HepG2 (cell line): ENCODE data around the gene MYADML2. TPM values are rescaled to one million over a fixed set of nuclear protein-coding genes. Genes with fewer than 3 reads are reported as not detected.

Experiments
- BCL6 ChIP-seq: IDR thresholded peaks from 2 replicates; pipeline ENCODE4 v1.6.1; 2016; ENCODE audit warnings: missing genetic modification reagents, missing compliant biosample characterization
- CEBPZ ChIP-seq: IDR thresholded peaks from 2 replicates; pipeline ENCODE4 v1.6.1; 2012; ENCODE audit warnings: low read length, improper control_type of control experiment
- FOXO1 ChIP-seq: sonication (generic); formaldehyde crosslinking; IDR thresholded peaks from 2 replicates; pipeline ENCODE4 v1.4.0; 2020; ENCODE audit warnings: missing genetic modification reagents
- JUN ChIP-seq: sonication (generic); formaldehyde crosslinking; IDR thresholded peaks from 2 replicates; pipeline ENCODE4 v1.4.0; 2020; ENCODE audit warnings: mild to moderate bottlenecking, missing genetic modification reagents
- NFIC ChIP-seq: IDR thresholded peaks from 2 replicates; pipeline ENCODE4 v1.6.1; 2012; ENCODE audit warnings: mild to moderate bottlenecking, low read length, inconsistent platforms
- PCBP2 ChIP-seq: fragments of 200-400 bp; formaldehyde crosslinking; optimal IDR thresholded peaks from 2 replicates; pipeline ENCODE3; 2018; ENCODE audit warnings: low read length, low read depth; ENCODE audit not compliant: poor library complexity, severe bottlenecking
- RAD21 ChIP-seq: fragments of 450-650 bp; formaldehyde crosslinking; IDR thresholded peaks from 2 replicates; pipeline ENCODE4 v1.5.0; 2020; ENCODE audit warnings: mild to moderate bottlenecking
- RBFOX2 ChIP-seq: fragments of 200-400 bp; formaldehyde crosslinking; IDR thresholded peaks from 2 replicates; pipeline ENCODE4 v1.6.1; 2017; ENCODE audit warnings: low read depth, mild to moderate bottlenecking, low read length
- SOX13 ChIP-seq, 3 experiments: fragments of 450-650 bp in 1 of 3; sonication (generic) in 1 of 3; formaldehyde crosslinking in 1 of 3; IDR thresholded peaks in 2 of 3; conservative IDR thresholded peaks in 1 of 3; 2 replicates each; pipeline versions ENCODE4 v1.5.0 to v1.6.1; 2016 to 2020; ENCODE audit warnings: antibody characterized with exemption in 1 of 3, mild to moderate bottlenecking in 1 of 3, missing compliant biosample characterization in 1 of 3, missing genetic modification reagents in 1 of 3, moderate library complexity in 1 of 3
- ZKSCAN5 ChIP-seq: sonication (generic); formaldehyde crosslinking; IDR thresholded peaks from 2 replicates; pipeline ENCODE4 v1.5.1; 2020; ENCODE audit warnings: mild to moderate bottlenecking, missing genetic modification reagents
- ZNF180 ChIP-seq: sonication (generic); formaldehyde crosslinking; IDR thresholded peaks from 2 replicates; pipeline ENCODE4 v1.4.0; 2020; ENCODE audit warnings: low read depth, missing genetic modification reagents, borderline replicate concordance
- ZNF460 ChIP-seq: sonication (generic); formaldehyde crosslinking; IDR thresholded peaks from 2 replicates; pipeline ENCODE4 v1.5.1; 2020; ENCODE audit warnings: missing genetic modification reagents, mild to moderate bottlenecking, borderline replicate concordance
- ZNF7 ChIP-seq: IDR thresholded peaks from 2 replicates; pipeline ENCODE4 v1.6.1; 2016; ENCODE audit warnings: missing biosample characterization, missing genetic modification reagents
- ZNF761 ChIP-seq: sonication (generic); formaldehyde crosslinking; conservative IDR thresholded peaks from 2 replicates; pipeline ENCODE4 v1.4.0; 2020; ENCODE audit warnings: mild to moderate bottlenecking, missing genetic modification reagents
- polyA plus RNA-seq, 8 experiments: library from polyadenylated mRNA; depleted of rRNA in 3 of 8; stranded (reverse) in 7 of 8; unstranded in 1 of 8; fragments of >200 nt; fragmentation: Illumina TruSeq in 4 of 8; extraction: Trizol in 4 of 8; gene quantifications; 2 replicates each; pipeline versions ENCODE4 v1.2.1 to v1.2.3, GENCODE V29; 2011 to 2016; ENCODE audit warnings: low read depth in 4 of 8, missing spikeins in 1 of 8, mixed read lengths in 1 of 8; ENCODE audit not compliant: insufficient read depth in 1 of 8
- total RNA-seq, 5 experiments: library from RNA; depleted of rRNA; stranded (reverse); fragments of >200 nt; fragmentation: Illumina TruSeq; extraction: Trizol; gene quantifications; 2 replicates each; pipeline ENCODE4 v1.2.3, GENCODE V29; 2016; ENCODE audit warnings: low read depth in 1 of 5
- TF ChIP-seq, protein P1 (sequence below): sonication (generic); formaldehyde crosslinking; IDR thresholded peaks from 2 replicates; pipeline ENCODE4 v1.4.0; 2020; ENCODE audit warnings: mild to moderate bottlenecking, missing genetic modification reagents

The MYADML2 gene
- total and polyA plus RNA-seq, 2 of the 13 experiments (the other 11 are each of a cell fraction or from before 2014, with no cell fraction given) = not detected

DNA sequence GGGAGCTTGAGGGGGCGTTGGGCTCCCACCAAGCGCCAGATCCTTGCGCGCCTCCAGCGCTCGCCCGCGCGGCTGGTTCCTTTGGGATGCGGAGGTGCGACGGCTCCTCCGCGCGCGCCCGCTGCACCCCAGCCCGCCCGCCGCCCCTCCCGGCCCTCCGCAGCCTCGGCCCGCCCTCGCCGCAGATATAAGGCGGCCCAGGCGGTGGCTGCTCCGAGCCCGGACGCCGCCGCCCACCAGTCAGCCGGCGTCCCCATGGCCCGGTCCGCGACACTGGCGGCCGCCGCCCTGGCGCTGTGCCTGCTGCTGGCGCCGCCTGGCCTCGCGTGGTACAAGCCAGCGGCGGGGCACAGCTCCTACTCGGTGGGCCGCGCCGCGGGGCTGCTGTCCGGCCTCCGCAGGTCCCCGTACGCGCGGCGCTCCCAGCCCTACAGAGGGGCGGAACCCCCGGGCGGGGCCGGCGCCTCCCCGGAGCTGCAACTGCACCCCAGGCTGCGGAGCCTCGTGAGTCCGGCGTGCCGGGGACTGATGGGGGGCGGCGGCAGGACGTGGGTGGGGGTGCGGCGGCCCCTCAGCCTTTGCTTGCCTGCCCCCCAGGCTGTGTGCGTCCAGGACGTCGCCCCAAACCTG, 44.9 kb downstream of the MYADML2 start, which contains the start of gene NPB (continued):
- TF ChIP-seq NFIC (peak; percentile 29; the same call in 1 of the 2 replicates), SOX13 (IDR thresholded peaks at IDR 0.05) (no peak), SOX13 (CRISPR knock-in tag; conservative IDR thresholded peaks at IDR 0.05 in 1 of 2, IDR thresholded peaks at IDR 0.05 in 1 of 2) (no peak), RAD21 (CRISPR knock-in tag) (peak; percentile 46), ZNF7 (CRISPR knock-in tag) (no peak), ZNF460 (no peak), FOXO1 (CRISPR knock-in tag) (no peak), JUN (CRISPR knock-in tag) (no peak), CEBPZ (no peak), BCL6 (CRISPR knock-in tag) (no peak; the same call in 1 of the 2 replicates), RBFOX2 (no peak), ZKSCAN5 (CRISPR knock-in tag) (no peak), ZNF180 (CRISPR knock-in tag) (no peak), ZNF761 (CRISPR knock-in tag) (peak; percentile 73; the same call in 1 of the 2 replicates), PCBP2 (no peak)
- TF ChIP-seq, protein P1, sequence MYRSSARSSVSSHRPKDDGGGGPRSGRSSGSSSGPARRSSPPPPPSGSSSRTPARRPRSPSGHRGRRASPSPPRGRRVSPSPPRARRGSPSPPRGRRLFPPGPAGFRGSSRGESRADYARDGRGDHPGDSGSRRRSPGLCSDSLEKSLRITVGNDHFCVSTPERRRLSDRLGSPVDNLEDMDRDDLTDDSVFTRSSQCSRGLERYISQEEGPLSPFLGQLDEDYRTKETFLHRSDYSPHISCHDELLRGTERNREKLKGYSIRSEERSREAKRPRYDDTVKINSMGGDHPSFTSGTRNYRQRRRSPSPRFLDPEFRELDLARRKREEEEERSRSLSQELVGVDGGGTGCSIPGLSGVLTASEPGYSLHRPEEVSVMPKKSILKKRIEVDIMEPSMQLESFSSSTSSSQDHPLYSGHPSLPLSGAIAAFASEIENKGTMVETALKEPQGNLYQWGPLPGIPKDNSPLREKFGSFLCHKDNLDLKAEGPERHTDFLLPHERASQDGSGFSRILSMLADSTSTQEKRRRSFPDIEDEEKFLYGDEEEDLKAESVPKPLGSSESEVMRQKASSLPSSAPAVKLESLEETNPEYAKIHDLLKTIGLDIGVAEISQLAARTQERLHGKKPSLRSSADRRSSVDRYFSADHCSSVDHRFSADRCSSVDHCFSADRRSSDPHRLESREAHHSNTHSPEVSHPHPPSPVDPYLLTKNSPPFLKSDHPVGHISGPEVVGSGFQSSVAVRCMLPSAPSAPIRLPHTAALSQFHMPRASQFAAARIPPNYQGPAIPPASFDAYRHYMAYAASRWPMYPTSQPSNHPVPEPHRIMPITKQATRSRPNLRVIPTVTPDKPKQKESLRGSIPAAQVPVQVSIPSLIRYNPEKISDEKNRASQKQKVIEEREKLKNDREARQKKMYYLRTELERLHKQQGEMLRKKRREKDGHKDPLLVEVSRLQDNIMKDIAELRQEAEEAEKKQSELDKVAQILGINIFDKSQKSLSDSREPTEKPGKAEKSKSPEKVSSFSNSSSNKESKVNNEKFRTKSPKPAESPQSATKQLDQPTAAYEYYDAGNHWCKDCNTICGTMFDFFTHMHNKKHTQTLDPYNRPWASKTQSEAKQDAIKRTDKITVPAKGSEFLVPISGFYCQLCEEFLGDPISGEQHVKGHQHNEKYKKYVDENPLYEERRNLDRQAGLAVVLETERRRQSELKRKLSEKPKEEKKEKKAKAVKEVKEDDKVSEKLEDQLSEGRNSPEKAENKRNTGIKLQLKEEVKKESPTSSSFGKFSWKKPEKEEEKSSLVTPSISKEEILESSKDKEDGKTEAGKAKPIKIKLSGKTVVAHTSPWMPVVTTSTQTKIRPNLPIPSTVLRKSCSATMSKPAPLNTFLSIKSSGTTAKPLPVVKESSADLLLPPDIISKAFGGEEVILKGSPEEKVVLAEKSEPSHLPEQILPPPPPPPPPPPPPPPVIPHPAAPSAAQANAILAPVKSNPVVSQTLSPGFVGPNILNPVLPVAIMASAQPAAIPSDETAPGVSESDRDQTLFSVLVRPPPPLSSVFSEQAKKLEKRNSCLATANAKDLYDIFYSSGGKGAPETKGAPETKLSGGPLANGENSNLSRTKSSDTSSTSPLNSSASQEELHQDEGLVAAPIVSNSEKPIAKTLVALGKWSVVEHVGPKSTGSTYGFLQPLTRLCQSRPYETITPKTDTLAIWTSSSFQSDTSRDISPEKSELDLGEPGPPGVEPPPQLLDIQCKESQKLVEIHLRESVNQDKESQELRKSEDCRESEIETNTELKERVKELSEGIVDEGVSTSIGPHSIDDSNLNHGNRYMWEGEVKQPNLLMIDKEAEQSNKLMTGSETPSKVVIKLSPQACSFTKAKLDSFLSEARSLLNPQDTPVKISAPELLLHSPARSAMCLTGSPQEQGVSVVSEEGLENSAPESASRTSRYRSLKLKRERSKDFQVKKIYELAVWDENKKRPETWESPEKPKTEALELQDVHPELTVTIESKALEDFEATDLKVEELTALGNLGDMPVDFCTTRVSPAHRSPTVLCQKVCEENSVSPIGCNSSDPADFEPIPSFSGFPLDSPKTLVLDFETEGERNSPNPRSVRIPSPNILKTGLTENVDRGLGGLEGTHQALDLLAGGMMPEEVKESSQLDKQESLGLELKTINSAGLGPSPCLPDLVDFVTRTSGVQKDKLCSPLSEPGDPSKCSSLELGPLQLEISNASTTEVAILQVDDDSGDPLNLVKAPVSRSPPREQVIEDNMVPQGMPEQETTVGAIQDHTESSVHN (CRISPR knock-in tag) = no peak
